ENCODE results near the gene DUXA.

GRCh38 chr19:57105976-57106721 lies 61.1 kb downstream of the DUXA start:
- TF ChIP-seq MAX (CRISPR knock-in tag; IDR thresholded peaks at IDR 0.05), result no peak
- TF ChIP-seq, protein P1, sequence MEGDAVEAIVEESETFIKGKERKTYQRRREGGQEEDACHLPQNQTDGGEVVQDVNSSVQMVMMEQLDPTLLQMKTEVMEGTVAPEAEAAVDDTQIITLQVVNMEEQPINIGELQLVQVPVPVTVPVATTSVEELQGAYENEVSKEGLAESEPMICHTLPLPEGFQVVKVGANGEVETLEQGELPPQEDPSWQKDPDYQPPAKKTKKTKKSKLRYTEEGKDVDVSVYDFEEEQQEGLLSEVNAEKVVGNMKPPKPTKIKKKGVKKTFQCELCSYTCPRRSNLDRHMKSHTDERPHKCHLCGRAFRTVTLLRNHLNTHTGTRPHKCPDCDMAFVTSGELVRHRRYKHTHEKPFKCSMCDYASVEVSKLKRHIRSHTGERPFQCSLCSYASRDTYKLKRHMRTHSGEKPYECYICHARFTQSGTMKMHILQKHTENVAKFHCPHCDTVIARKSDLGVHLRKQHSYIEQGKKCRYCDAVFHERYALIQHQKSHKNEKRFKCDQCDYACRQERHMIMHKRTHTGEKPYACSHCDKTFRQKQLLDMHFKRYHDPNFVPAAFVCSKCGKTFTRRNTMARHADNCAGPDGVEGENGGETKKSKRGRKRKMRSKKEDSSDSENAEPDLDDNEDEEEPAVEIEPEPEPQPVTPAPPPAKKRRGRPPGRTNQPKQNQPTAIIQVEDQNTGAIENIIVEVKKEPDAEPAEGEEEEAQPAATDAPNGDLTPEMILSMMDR (IDR thresholded peaks at IDR 0.05), result no peak
- TF ChIP-seq SP1 (CRISPR knock-in tag; conservative IDR thresholded peaks at IDR 0.05), result no peak
- no peak for TF ChIP-seq FOXP4 (CRISPR knock-in tag; IDR thresholded peaks at IDR 0.05)
- TF ChIP-seq, protein P2, sequence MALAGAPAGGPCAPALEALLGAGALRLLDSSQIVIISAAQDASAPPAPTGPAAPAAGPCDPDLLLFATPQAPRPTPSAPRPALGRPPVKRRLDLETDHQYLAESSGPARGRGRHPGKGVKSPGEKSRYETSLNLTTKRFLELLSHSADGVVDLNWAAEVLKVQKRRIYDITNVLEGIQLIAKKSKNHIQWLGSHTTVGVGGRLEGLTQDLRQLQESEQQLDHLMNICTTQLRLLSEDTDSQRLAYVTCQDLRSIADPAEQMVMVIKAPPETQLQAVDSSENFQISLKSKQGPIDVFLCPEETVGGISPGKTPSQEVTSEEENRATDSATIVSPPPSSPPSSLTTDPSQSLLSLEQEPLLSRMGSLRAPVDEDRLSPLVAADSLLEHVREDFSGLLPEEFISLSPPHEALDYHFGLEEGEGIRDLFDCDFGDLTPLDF (CRISPR knock-in tag; IDR thresholded peaks at IDR 0.05), result no peak
- no peak for TF ChIP-seq ZNF232 (CRISPR knock-in tag; IDR thresholded peaks at IDR 0.05)
- TF ChIP-seq, protein P3, sequence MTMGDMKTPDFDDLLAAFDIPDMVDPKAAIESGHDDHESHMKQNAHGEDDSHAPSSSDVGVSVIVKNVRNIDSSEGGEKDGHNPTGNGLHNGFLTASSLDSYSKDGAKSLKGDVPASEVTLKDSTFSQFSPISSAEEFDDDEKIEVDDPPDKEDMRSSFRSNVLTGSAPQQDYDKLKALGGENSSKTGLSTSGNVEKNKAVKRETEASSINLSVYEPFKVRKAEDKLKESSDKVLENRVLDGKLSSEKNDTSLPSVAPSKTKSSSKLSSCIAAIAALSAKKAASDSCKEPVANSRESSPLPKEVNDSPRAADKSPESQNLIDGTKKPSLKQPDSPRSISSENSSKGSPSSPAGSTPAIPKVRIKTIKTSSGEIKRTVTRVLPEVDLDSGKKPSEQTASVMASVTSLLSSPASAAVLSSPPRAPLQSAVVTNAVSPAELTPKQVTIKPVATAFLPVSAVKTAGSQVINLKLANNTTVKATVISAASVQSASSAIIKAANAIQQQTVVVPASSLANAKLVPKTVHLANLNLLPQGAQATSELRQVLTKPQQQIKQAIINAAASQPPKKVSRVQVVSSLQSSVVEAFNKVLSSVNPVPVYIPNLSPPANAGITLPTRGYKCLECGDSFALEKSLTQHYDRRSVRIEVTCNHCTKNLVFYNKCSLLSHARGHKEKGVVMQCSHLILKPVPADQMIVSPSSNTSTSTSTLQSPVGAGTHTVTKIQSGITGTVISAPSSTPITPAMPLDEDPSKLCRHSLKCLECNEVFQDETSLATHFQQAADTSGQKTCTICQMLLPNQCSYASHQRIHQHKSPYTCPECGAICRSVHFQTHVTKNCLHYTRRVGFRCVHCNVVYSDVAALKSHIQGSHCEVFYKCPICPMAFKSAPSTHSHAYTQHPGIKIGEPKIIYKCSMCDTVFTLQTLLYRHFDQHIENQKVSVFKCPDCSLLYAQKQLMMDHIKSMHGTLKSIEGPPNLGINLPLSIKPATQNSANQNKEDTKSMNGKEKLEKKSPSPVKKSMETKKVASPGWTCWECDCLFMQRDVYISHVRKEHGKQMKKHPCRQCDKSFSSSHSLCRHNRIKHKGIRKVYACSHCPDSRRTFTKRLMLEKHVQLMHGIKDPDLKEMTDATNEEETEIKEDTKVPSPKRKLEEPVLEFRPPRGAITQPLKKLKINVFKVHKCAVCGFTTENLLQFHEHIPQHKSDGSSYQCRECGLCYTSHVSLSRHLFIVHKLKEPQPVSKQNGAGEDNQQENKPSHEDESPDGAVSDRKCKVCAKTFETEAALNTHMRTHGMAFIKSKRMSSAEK (CRISPR knock-in tag; IDR thresholded peaks at IDR 0.05; ENCODE audit: borderline replicate concordance), result no peak
- TF ChIP-seq ESRRA (CRISPR knock-in tag; IDR thresholded peaks at IDR 0.05; ENCODE audit: borderline replicate concordance), result no peak
- TF ChIP-seq ZNF138 (CRISPR knock-in tag; conservative IDR thresholded peaks at IDR 0.05), result no peak
- no peak for TF ChIP-seq NR3C1 (CRISPR knock-in tag; conservative IDR thresholded peaks at IDR 0.05; ENCODE audit: low read depth)
- TF ChIP-seq ZNF512 (CRISPR knock-in tag; IDR thresholded peaks at IDR 0.05; ENCODE audit: borderline replicate concordance), result no peak
- no peak for TF ChIP-seq ATF2 (CRISPR knock-in tag; IDR thresholded peaks at IDR 0.05; ENCODE audit: borderline replicate concordance, low read depth)
- TF ChIP-seq, protein P4, sequence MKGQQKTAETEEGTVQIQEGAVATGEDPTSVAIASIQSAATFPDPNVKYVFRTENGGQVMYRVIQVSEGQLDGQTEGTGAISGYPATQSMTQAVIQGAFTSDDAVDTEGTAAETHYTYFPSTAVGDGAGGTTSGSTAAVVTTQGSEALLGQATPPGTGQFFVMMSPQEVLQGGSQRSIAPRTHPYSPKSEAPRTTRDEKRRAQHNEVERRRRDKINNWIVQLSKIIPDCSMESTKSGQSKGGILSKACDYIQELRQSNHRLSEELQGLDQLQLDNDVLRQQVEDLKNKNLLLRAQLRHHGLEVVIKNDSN (CRISPR knock-in tag; IDR thresholded peaks at IDR 0.05), result no peak
- no peak for TF ChIP-seq AFF4 (CRISPR knock-in tag; IDR thresholded peaks at IDR 0.05; ENCODE audit: borderline replicate concordance)
